22Rv1 (cell line): Measurements from ENCODE around the gene IPO13.

Experiments
- H3K27ac ChIP-seq: fragments of 450-650 bp; 2 replicates; pipeline ENCODE4 v1.5.1; 2017
- ZFX ChIP-seq: fragments of 450-650 bp; IDR thresholded peaks from 2 replicates; pipeline ENCODE4 v1.6.1; 2017; ENCODE audit warnings: antibody characterized with exemption, borderline replicate concordance
- TF ChIP-seq, protein P1 (sequence below): fragments of 450-650 bp; IDR thresholded peaks from 2 replicates; pipeline ENCODE4 v1.5.1; 2017; ENCODE audit warnings: mild to moderate bottlenecking

The IPO13 gene

DNA sequence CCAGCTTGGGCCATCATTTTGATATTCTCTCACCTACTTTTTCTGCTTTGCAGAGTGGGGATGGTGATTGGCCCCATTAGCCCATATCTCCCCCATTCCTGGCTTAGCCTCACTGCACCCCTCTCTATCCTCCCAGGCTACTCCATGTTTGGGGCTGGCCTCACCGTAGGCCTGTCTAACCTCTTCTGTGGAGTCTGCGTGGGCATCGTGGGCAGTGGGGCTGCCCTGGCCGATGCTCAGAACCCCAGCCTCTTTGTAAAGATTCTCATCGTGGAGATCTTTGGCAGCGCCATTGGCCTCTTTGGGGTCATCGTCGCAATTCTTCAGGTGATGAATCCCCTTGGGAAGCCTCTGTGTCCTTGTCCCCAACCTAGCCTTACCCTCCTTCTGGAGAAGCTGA is 30.1 kb downstream of the IPO13 start:
- TF ChIP-seq, protein P1, sequence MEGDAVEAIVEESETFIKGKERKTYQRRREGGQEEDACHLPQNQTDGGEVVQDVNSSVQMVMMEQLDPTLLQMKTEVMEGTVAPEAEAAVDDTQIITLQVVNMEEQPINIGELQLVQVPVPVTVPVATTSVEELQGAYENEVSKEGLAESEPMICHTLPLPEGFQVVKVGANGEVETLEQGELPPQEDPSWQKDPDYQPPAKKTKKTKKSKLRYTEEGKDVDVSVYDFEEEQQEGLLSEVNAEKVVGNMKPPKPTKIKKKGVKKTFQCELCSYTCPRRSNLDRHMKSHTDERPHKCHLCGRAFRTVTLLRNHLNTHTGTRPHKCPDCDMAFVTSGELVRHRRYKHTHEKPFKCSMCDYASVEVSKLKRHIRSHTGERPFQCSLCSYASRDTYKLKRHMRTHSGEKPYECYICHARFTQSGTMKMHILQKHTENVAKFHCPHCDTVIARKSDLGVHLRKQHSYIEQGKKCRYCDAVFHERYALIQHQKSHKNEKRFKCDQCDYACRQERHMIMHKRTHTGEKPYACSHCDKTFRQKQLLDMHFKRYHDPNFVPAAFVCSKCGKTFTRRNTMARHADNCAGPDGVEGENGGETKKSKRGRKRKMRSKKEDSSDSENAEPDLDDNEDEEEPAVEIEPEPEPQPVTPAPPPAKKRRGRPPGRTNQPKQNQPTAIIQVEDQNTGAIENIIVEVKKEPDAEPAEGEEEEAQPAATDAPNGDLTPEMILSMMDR = no peak
- no peak for TF ChIP-seq ZFX
- H3K27ac ChIP-seq = peak overlapping the region; percentile 94

DNA sequence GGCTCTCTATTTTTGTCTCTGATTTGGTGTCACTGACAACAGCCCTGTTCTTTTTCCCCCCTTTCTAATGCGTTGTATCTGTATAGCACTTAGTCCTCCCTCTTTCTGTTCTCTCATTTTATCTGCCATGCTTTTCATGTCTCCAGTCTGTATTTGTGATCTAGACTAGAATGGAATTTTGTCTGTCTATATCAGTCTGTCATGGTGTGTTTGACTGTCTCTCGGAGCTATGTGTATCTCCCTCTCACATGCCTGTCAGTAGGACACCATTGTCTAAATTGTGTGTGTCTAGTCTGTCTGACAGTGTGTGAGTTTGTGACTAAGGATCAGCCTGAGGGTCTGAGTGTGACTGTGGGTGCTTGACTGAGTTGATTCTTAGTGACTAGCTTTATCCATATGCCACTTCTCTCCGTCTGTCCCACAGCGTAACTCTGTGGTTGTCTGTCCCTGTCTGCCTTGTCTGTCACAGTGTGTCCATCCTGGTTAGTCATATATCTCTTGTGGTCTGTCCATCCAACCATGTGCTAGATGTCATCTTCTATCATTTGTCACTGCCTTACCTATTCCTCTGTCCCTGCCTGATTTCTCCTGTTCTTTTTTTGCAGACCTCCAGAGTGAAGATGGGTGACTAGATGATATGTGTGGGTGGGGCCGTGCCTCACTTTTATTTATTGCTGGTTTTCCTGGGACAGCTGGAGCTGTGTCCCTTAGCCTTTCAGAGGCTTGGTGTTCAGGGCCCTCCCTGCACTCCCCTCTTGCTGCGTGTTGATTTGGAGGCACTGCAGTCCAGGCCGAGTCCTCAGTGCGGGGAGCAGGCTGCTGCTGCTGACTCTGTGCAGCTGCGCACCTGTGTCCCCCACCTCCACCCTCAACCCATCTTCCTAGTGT is 30.9 kb downstream of the IPO13 start:
- H3K27ac ChIP-seq = peak overlapping the region; percentile 94
- TF ChIP-seq, protein P1 = no peak
- TF ChIP-seq ZFX = no peak

DNA sequence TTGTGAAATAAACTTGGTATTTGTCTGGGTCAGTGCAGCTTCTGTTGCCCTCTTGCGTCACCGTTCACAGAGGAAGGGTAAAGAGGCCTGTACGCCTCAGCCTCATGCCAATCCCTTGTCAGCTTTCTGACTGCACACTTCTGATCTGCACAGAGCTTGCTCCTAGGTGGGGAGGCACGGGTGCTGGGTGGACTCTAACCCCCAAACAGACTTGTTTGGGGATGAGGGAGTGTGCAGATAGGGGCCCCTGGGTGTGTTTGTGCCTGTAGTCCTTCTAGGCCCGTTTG is 31.5 kb downstream of the IPO13 start:
- TF ChIP-seq, protein P1 = no peak
- no peak for TF ChIP-seq ZFX
- H3K27ac ChIP-seq = peak overlapping the region; percentile 94

DNA sequence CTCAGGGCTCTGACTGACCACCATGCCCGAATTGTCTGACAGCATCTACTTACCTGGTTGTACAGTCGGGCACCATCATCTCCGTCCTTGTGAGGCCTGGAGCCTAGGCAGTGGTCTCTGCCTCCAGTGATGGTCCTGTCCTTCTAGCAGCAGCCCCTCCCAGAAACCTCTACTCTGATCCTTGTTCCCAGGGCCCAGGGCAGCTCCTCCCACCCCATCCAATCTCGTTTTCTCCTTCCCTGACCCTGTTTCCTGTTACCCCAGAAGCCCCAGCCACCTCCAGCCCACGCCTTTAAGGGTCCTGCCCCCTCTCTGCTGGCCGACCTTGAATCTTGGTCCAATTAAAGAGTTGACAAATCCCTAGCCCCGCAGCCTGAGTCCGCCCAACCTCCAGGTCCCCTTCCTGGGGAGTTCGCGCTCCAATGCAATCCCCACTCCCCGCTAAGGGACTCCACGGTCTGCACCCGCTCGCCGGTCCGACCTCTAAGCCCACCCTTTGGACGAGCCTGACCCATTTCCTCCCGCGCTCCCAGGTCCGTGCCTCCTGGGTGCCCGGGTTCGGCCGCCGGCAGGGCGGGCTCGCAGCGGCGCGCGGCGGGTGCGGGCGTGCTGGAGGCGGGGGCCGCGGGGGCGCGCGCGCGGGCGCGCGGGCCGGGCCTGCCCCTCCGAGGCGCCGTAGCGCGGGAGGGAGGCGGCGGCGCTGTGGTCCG is 32.0 kb downstream of the IPO13 start, which contains the start of gene B4GALT2:
B4GALT2 (plus strand) TSS at position 660 of the 710 bp plus-strand sequence. CDS start 1,951 bp downstream, outside the sequence.
- H3K27ac ChIP-seq = peak within 1 kb of the TSS; percentile 94
- no peak for TF ChIP-seq ZFX
- TF ChIP-seq, protein P1 = no peak

DNA sequence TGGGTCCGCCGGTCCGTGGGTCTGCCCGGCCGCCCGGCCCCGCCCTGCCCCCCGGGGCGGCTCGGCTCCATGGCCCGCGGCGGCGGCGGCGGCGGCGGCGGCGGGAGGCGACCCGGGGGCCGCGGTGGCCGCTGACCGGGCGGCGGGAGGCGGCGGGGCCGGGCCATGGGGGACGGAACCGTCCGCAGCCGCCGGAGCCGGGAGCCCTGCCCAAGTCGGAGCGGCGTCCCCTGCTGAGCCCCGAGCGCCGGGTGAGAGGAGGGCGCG is 32.4 kb downstream of the IPO13 start:
- TF ChIP-seq ZFX = no peak
- TF ChIP-seq, protein P1 = no peak
- H3K27ac ChIP-seq = peak overlapping the region; percentile 94

DNA sequence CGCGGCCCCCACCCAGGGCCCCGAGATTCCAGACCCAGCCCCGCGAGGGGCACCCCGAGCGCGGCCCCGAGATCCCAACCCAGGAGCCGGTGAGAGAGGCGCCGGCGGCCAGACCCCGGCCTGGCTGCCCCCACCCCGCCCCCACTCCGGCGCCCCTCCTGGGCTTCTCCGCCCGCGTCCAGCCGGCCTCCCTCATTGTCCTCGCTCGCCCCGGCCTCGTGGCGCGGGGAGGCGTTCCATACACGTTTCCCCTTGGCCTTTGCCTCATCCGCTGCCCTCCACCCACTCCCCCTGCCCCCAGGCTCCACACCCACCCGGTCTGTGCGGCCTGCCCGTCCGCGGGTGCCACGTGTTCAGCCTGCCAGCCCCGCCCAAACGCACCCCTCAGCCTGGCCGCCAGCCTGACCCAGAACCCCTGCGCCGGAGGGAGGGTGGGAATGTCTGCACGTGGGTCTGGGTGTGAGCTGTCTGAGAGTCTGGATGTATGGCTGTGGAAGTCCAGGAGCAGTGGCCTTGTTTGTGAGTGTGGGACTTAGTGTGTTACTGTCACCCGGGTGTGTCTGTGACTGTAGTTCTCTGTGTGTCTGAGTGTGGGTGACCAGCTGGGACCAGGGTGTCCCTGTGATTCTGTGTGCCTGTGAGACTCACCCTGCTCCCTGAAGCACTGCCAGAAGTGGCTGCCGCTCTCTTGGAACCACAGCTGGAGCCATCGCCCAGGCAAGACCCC is 32.9 kb downstream of the IPO13 start:
- no peak for TF ChIP-seq ZFX
- TF ChIP-seq, protein P1 = no peak
- H3K27ac ChIP-seq = peak overlapping the region; percentile 94
